Stimulated activated CD8-positive, alpha-beta memory T cell treated with anti-CD3 and anti-CD28 coated beads, Interleukin-7, amount 100 ng/mL, for 1 hour (primary cell): Measurements from ENCODE around the gene NADK.
A peak's percentile ranks its signal among the peaks of the same experiment; 100 is the strongest.

ENCODE experiments used
- DNase-seq, 2 donors: peaks; one replicate each; pipeline ENCODE4 v3.0.0-alpha.2; 2020; ENCODE audit warnings: low read depth in 2 of 2

NADK gene

DNA sequence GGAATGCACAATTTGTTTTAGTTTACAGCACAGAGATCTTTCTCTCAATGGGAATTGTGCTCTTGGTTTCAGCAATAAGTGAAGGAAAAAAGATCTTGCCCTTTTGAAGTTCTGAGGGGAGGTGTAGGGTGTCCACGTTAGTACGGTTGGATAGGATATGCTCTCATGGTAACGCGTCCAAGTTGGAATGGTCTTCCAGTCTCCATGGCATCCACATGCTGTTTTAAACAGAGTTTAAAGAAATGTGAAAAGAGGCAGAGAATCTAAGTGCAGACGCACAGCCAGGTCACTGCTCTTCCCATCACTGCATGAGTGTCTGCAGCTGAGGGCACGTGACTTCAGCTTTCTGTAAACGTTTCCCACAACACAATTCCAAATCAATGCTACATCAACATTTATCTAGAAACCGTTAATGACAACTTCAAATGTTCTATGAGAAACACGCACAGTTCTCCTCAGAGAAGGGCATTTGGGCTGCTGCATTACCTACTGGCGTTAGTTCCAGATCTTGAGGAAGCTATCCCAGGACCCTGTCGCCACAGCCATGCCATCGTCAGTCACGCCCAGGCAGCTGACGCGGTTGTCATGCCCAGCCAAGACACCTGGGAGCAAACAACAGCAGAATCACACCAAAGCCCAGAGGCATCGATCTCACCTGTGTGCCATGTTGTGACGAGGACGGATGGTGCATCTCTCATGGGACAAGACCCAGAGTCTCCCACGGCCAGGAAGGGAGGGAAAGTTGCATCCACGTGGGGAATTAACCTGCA is 8.8 kb upstream of the NADK start:
- no peak for DNase-seq

GRCh38 chr1:1785666-1786065 is 7.4 kb upstream of the NADK start:
- no peak for DNase-seq

GRCh38 chr1:1784933-1785332 is 6.7 kb upstream of the NADK start:
- no peak for DNase-seq

- DNase-seq: no peak
Observed at GRCh38 chr1:1783320-1783719, 5.0 kb upstream of the NADK start.

DNA sequence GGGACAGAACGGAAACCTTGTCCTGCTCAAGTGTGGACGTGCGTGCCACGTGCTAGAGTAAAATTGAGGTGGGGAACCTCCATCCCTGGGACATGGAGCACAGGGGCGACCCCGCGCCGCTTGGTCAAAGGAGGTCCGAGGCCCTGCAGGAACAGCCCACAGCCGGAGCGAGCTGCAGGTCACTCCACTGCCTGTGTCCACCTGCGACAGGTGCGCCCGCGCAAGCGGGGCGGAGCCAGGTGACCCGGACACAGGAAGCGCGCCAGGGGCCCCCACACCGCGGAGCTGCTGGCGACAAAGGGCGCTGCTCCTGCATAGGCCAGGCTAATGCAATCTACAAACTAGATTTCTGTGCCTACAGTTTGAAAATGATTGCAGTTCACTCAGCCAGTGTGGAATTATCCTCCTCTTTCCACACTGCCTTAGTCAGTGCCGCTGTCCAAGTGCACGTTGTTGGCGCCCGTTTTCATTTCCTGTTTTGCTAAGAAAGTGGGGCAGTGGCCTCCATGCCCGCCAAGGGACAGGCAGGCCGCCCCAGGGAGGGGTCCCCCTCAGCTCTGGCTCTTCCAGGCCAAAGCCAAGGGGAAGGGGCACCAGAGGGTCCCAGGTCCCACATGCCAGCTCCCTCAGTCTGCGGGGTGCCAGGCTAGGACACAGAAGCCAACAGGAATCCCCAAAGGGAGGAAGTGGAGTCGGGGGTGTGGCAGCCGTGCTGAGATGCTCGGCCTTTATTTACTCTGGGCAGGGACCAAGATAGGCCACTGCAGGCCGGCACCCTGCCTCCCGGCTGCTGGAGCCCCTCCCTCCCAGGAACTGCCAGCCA is 4.3 kb upstream of the NADK start:
- no peak for DNase-seq

DNA sequence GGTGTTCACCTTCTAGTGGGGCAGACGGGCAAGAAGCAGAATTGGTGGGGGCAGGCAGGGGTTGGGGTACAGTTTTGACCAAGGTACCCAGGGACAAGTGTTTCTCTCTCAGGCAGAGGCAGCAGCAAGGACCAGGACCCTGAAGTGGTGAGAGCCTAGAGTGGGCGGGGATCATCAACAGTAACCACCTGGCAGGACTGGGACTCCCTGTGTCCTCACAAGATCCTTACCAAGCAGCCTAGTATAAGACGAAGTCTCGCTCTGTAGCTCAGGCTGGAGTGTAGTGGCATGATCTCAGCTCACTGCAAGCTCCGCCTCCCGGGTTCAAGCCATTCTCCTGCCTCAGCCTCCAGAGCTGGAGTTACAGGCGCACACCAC is 3.2 kb upstream of the NADK start:
- DNase-seq: no peak

DNA sequence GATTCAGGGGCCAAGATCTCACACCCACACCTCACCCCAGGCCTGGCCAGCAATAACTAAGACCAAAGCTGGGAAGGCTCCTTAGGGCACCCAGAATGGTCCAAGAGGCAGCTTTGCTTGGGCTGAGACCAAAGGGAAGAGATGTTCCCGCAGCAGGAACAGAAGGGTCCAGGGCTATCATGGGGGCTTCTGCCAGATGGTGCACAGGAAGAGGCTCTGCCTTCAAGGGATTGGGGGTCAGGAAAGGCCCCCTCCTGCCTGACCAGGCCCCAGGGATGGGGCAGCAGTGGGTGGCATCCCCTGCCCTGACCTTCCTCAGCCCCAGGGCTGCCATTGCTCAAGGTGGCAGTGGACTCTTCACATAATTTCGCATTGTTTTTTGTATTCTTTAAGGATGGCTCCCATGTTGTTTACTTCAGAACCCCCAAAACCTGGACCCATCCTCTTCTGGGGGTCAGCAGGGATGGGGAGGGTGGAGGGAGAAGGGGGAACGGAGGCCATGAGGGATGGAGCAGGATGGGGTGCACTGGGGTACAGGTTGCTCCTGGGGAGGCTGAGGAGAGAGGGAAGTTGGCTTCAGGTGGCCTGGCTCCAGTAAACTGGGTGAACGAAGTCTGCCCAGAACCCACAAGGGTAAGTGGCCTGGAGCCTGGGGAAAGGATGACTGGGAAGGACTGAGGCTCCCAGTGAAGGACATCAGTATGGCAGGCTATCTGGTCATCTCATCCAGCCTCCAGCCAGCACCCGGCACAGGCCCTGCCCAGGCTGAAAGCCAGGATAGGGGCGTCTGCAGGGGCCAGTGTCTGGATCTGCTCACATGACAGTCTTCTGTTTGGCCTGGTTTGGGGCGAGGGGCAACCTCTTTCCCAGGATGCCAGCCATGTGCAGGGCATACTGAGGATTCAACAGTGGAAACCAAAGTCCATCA is 2.6 kb upstream of the NADK start:
- DNase-seq: no peak

- DNase-seq: peak; percentile 22 to 44
Observed at GRCh38 chr1:1779691-1780597, 1.7 kb upstream of the NADK start.

DNA sequence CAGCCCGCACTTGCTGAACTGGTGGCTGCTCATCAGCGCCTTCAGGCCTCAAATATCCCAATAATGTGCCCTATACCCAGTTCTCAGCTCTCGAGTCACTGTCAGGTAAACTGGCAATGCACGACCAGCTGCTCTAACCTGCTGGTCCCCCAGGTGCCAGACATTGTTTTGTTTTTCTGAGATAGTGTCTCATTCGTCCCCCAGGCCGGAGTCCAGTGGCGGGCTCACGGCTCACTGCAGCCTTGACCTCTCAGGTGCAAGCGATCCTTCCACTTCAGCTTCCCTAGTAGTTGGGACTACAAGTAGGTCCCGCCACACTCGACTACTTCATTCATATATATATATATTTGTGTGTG is 1.0 kb upstream of the NADK start:
- no peak for DNase-seq

DNA sequence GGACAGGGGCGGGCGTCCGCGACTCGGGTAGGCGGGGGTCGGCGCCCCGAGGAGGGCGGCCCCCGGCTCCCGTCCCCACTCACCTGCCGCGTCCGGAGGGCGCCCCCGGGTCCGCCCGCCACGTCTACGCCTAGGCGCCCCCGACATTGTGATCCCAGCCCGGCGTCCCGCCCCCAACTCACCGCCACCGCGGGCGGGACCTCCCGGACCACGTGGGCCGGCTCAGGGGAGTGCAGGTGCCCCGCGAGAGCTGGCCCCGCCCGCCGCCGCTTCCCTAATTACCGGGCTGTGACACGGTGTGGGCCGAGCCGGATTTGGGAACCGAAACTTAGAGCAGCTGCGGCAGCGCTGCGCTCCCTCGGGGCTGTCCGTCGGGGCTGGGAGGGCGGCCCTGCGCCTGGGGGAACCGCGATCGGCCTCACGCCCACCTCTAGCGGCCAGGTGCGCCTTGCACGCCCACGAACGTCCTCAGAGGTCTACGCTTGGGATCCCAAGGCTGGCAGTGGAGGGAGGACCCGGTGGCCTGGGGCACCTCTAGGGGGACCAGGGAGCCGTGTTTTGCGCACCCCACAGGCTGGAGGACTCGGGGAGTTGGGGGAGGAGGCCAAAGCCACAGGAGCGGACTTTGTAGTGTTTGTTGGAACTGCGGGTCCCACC is 521 bp upstream of the NADK start:
- DNase-seq: peak; percentile 40 to 54

GRCh38 chr1:1777583-1777899 is 729 bp downstream of the NADK start:
- no peak for DNase-seq

GRCh38 chr1:1776672-1777582 is 1.3 kb downstream of the NADK start:
- no peak for DNase-seq

- no peak for DNase-seq
Observed at GRCh38 chr1:1775327-1776226, 2.7 kb downstream of the NADK start.

- no peak for DNase-seq
Observed at GRCh38 chr1:1773874-1774273, 4.4 kb downstream of the NADK start.

DNA sequence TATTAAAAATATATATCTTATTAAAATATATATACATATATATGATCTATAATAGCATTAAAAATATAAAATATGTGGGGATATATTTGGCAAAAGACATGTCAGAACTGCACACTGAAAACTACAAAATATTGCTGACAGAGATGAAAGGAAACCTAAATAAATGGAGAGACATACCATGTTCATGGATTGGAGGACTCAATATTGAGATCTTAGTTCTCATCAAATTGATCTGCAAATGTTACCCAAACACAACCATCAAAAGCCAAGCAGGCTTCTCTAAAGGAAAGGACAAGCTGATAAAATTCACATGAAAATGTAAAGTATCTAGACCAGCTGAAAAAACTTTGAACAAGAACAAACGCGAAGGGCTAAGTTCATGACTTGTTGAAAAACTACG is 7.2 kb downstream of the NADK start:
- DNase-seq: no peak

GRCh38 chr1:1770102-1770501 is 8.2 kb downstream of the NADK start:
- no peak for DNase-seq

GRCh38 chr1:1768249-1768992 is 9.8 kb downstream of the NADK start:
- DNase-seq: no peak

GRCh38 chr1:1764876-1765470 is 13.3 kb downstream of the NADK start:
- DNase-seq: no peak
